Measurements from ENCODE around the gene PIAS1. TPM values are rescaled to one million over a fixed set of nuclear protein-coding genes. Genes with fewer than 3 reads are reported as not detected.
"Not testable (repeated sequence)": the region's sequence is repeated elsewhere in the genome, so short reads cannot be mapped to it uniquely, and the experiment has no call there.

The PIAS1 gene
- polyA plus RNA-seq, 1 donor: 30.0 TPM

- no peak for DNase-seq
Observed at GRCh38 chr15:68126396-68126795, 72.3 kb downstream of the PIAS1 start.

- DNase-seq: no peak
Observed at GRCh38 chr15:68129072-68129471, 75.0 kb downstream of the PIAS1 start.

- DNase-seq: no peak
Observed at GRCh38 chr15:68130851-68131250, 76.7 kb downstream of the PIAS1 start.

- DNase-seq: no peak
Observed at GRCh38 chr15:68137096-68137495, 83.0 kb downstream of the PIAS1 start.

GRCh38 chr15:68143129-68143528, 89.0 kb downstream of the PIAS1 start:
- DNase-seq: no peak

- no peak for DNase-seq
Observed at GRCh38 chr15:68143785-68144184, 89.7 kb downstream of the PIAS1 start.

GRCh38 chr15:68145706-68146105, 91.6 kb downstream of the PIAS1 start:
- DNase-seq: no peak

- no peak for DNase-seq
Observed at GRCh38 chr15:68148039-68148438, 93.9 kb downstream of the PIAS1 start.

- DNase-seq: no peak
Observed at GRCh38 chr15:68149059-68149458, 94.9 kb downstream of the PIAS1 start.

- DNase-seq: no peak
Observed at GRCh38 chr15:68150187-68150586, 96.1 kb downstream of the PIAS1 start.

GRCh38 chr15:68151277-68151676, 97.2 kb downstream of the PIAS1 start:
- no peak for DNase-seq

- no peak for DNase-seq
Observed at GRCh38 chr15:68152342-68152741, 98.2 kb downstream of the PIAS1 start.

GRCh38 chr15:68154923-68155559, 100.9 kb downstream of the PIAS1 start:
- peak; percentile 59 for DNase-seq

- DNase-seq: no peak
Observed at GRCh38 chr15:68157074-68157473, 103.0 kb downstream of the PIAS1 start.

- peak; percentile 31 for DNase-seq
Observed at GRCh38 chr15:68158046-68158628, 104.0 kb downstream of the PIAS1 start.

- no peak for DNase-seq
Observed at GRCh38 chr15:68163191-68163590, 109.1 kb downstream of the PIAS1 start.

- DNase-seq: no peak
Observed at GRCh38 chr15:68166847-68167246, 112.7 kb downstream of the PIAS1 start.

- not testable (repeated sequence) for DNase-seq
Observed at GRCh38 chr15:68172037-68172436, 117.9 kb downstream of the PIAS1 start.

GRCh38 chr15:68173119-68173518, 119.0 kb downstream of the PIAS1 start:
- no peak for DNase-seq

GRCh38 chr15:68175526-68175925, 121.4 kb downstream of the PIAS1 start:
- no peak for DNase-seq

GRCh38 chr15:68176601-68177000, 122.5 kb downstream of the PIAS1 start:
- no peak for DNase-seq

GRCh38 chr15:68177742-68178141, 123.6 kb downstream of the PIAS1 start:
- DNase-seq: no peak

GRCh38 chr15:68183616-68184315, 129.7 kb downstream of the PIAS1 start:
- no peak for DNase-seq

All from hindlimb muscle (tissue), 1 donor.